Naive thymus-derived CD4-positive, alpha-beta T cell (primary cell): ENCODE data around the gene INTS1. TPM values are rescaled to one million over a fixed set of nuclear protein-coding genes. Genes with fewer than 3 reads are reported as not detected.

Source experiments
- ATAC-seq: fragments of 150-1000 bp; cut with Tn5 transposase; 2 replicates; pipeline ENCODE4 v1.10.0; 2021; ENCODE audit warnings: mild to moderate bottlenecking, moderate library complexity
- CTCF ChIA-PET: fragments of 350-600 bp; sonication (Branson Sonifier 250); formaldehyde crosslinking; loops from one replicate; lab custom pipeline; 2021; ENCODE audit warnings: antibody characterized with exemption; lab: Charles Lee
- POLR2A ChIA-PET: fragments of 350-600 bp; sonication (Branson Sonifier 250); formaldehyde crosslinking; loops from one replicate; lab custom pipeline; 2021; ENCODE audit warnings: antibody characterized with exemption, inconsistent platforms; lab: Charles Lee
- DNase-seq, 9 donors: peaks; one replicate each; pipeline versions ENCODE4 v3.0.0 to v3.0.0-alpha.2; 2020 to 2022; ENCODE audit warnings: mixed read lengths in 1 of 9
- H3K27ac ChIP-seq: one replicate; pipeline ENCODE4 v1.7.0; 2013; ENCODE audit warnings: mild to moderate bottlenecking, low read depth, low read length, moderate library complexity
- H3K27me3 ChIP-seq, 2 donors: one replicate each; pipeline ENCODE4 v1.7.0; 2013; ENCODE audit warnings: low read length in 2 of 2, mild to moderate bottlenecking in 2 of 2, moderate library complexity in 2 of 2; ENCODE audit not compliant: control insufficient read depth in 2 of 2, insufficient read depth in 2 of 2
- H3K36me3 ChIP-seq, 3 experiments: 1 replicate in 2 of 3; 2 replicates in 1 of 3; pipeline ENCODE4 v1.7.0; 2013; ENCODE audit warnings: low read length in 3 of 3, mild to moderate bottlenecking in 3 of 3, moderate library complexity in 1 of 3; ENCODE audit not compliant: insufficient read depth in 3 of 3, control insufficient read depth in 2 of 3
- H3K4me1 ChIP-seq, 2 donors: one replicate each; pipeline ENCODE4 v1.7.0; 2013; ENCODE audit warnings: low read length in 2 of 2, mild to moderate bottlenecking in 2 of 2, moderate library complexity in 1 of 2; ENCODE audit not compliant: control insufficient read depth in 2 of 2, insufficient read depth in 2 of 2
- H3K4me3 ChIP-seq: 2 replicates; pipeline ENCODE4 v1.7.0; 2013; ENCODE audit warnings: mild to moderate bottlenecking, low read length
- H3K9me3 ChIP-seq, 3 experiments: 1 replicate in 2 of 3; 2 replicates in 1 of 3; pipeline ENCODE4 v1.7.0; 2013; ENCODE audit warnings: low read length in 3 of 3; ENCODE audit not compliant: control insufficient read depth in 2 of 3
- H3K27ac Mint-ChIP-seq, 9 donors: one replicate each; pipeline ENCODE4 v1.8.0; 2020 to 2022; ENCODE audit warnings: mixed read lengths in 9 of 9, mild to moderate bottlenecking in 8 of 9, moderate library complexity in 5 of 9, inconsistent platforms in 2 of 9
- H3K27me3 Mint-ChIP-seq, 5 donors: one replicate each; pipeline ENCODE4 v1.8.0; 2021 to 2022; ENCODE audit warnings: mixed read lengths in 5 of 5, mild to moderate bottlenecking in 1 of 5
- H3K36me3 Mint-ChIP-seq, 5 donors: one replicate each; pipeline ENCODE4 v1.8.0; 2020 to 2022; ENCODE audit warnings: mixed read lengths in 5 of 5, mild to moderate bottlenecking in 3 of 5, inconsistent platforms in 1 of 5
- H3K4me1 Mint-ChIP-seq, 7 donors: one replicate each; pipeline ENCODE4 v1.8.0; 2020 to 2022; ENCODE audit warnings: mixed read lengths in 7 of 7, mild to moderate bottlenecking in 3 of 7, inconsistent platforms in 1 of 7
- H3K4me3 Mint-ChIP-seq, 10 donors: one replicate each; pipeline ENCODE4 v1.8.0; 2020 to 2022; ENCODE audit warnings: mild to moderate bottlenecking in 10 of 10, mixed read lengths in 10 of 10, moderate library complexity in 6 of 10, inconsistent platforms in 2 of 10
- H3K9me3 Mint-ChIP-seq, 11 donors: one replicate each; pipeline ENCODE4 v1.8.0; 2020 to 2022; ENCODE audit warnings: mixed read lengths in 11 of 11, mild to moderate bottlenecking in 4 of 11, inconsistent platforms in 1 of 11, moderate library complexity in 1 of 11
- intact Hi-C, 2 donors: fragments of 100-400 bp; cut with micrococcal nuclease; formaldehyde crosslinking; loops; one replicate each; pipeline ENCODE4 v1.15.1; 2023
- polyA plus RNA-seq, 2 donors: library from polyadenylated mRNA; unstranded; fragments of 300-500 nt; fragmentation: Illumina TruSeq; gene quantifications; one replicate each; pipeline ENCODE4 v1.2.3, GENCODE V29; 2021
- total RNA-seq, 6 experiments: library from RNA in 5 of 6; stranded (reverse) in 5 of 6; gene quantifications; 1 replicate in 5 of 6; 2 replicates in 1 of 6; pipeline ENCODE4 v1.2.3 and lab custom pipeline; 2021 to 2026

Gene INTS1
- total and polyA plus RNA-seq, 7 experiments from 2014 or later, result 15.1 to 157 (median 103) TPM

DNA sequence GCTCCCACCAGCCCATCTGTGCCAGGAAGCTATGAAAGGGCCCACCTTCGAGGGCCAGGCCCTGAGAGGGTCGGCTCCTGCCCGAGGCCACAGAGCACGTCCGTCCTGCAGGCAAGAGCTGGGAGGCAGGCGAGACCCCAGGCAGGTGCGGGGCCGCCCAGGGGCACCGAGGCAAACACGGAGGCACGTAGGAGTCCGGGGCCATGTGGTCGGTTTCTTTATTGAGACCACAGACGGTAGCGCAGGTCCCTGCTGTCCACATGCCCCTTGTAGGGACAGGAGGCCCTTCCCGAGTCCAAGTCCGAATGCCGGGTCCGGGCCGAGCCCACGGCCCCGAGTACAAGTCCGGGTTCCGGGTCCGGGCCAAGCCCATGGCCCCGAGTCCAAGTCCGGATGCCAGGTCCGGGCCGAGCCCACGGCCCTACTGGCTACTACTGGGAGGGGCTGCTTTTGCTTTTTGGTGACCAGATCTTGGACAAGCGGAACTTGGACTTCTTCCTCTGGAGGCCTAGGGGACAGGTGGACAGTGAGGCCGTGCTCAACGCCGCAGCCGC, 69.9 kb downstream of the INTS1 start:
- Mint-ChIP-seq H3K27ac (no peak overlapping the region), H3K4me1 (peaks cover 2 to 8% (median 4%) of the 10 kb centered on the region in 7 donors), H3K9me3 (peaks cover 0 to 1% (median 0%) of the 10 kb centered on the region in 11 donors), H3K27me3 (peaks cover 0 to 6% (median 4%) of the 10 kb centered on the region in 5 donors), H3K36me3 (no peaks in the 10 kb centered on the region), H3K4me3 (no peak overlapping the region)
- ChIA-PET CTCF (interaction anchor here (1.0 kb wide), 1 partner anchor 241 kb away, joined by 3 read pairs; no protein-coding TSS in a partner anchor), POLR2A (no interaction called here)
- no peaks in the 10 kb centered on the region for H3K36me3 ChIP-seq
- H3K4me1 ChIP-seq, result no peaks in the 10 kb centered on the region
- H3K27me3 ChIP-seq, result no peaks in the 10 kb centered on the region
- no peak overlapping the region for H3K4me3 ChIP-seq
- intact Hi-C loops, result no loop called here
- H3K9me3 ChIP-seq, result no peaks in the 10 kb centered on the region
- H3K27ac ChIP-seq, result no peak overlapping the region
- ATAC-seq (no peak), DNase-seq (no peak)

DNA sequence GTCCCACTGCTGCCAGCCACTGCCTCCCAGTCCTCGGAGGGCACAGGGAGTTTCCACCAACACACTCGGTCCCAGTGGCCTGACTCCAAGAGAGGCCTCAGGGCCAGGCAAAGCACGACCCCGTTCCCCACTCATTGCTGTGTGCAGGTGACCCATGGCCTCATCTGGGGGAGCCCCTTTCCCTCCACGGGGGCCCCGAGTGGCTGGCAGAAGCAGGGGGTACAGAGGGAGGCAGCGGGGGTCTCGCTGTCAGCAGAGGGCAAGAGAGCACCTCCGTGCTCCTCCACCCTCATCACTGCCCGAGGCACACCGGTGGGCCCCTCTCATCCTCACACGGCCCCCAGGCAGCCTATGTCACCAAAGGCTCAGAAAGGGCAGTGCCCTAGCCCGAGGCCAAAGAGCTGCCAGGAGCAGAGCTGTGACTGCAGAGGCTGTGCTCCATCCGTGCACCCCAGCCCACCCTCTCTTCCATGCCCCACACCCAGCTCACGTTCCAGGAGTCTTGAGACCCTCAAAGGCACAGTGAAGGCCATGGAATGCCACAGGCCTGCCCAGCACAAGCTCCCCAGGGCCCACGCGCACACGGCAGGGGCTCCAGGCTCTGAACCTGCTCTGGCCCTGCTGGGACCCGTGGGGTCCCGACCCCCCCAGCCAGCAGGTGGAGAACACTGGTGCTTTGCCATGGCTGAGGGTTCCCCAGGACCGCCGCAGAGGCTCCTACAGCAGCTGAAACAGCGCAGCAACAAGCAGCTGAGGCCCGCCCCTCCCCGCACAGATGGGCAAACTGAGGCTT, 70.9 kb downstream of the INTS1 start:
- Histone ChIP-seq H3K36me3 (no peaks in the 10 kb centered on the region), H3K27ac (no peak overlapping the region), H3K4me3 (no peak overlapping the region), H3K4me1 (no peaks in the 10 kb centered on the region), H3K27me3 (no peaks in the 10 kb centered on the region), H3K9me3 (no peaks in the 10 kb centered on the region)
- Mint-ChIP-seq H3K9me3 (no peaks in the 10 kb centered on the region), H3K27me3 (peaks cover 0 to 6% (median 4%) of the 10 kb centered on the region in 5 donors), H3K4me1 (peaks cover 2 to 8% (median 4%) of the 10 kb centered on the region in 7 donors), H3K27ac (no peak overlapping the region), H3K4me3 (no peak overlapping the region), H3K36me3 (no peaks in the 10 kb centered on the region)
- ChIA-PET CTCF (interaction anchor here (1.0 to 2.5 kb wide), 5 partner anchors 15 to 1284 kb away, joined by 3 to 8 read pairs (median 5); no protein-coding TSS in a partner anchor), POLR2A (no interaction called here)
- ATAC-seq (no peak), DNase-seq (no peak)
- intact Hi-C loops, result loop anchor here in 1 of 2 donors (2.0 kb wide), 2 partner anchors 17 to 241 kb away; no protein-coding TSS in a partner anchor

DNA sequence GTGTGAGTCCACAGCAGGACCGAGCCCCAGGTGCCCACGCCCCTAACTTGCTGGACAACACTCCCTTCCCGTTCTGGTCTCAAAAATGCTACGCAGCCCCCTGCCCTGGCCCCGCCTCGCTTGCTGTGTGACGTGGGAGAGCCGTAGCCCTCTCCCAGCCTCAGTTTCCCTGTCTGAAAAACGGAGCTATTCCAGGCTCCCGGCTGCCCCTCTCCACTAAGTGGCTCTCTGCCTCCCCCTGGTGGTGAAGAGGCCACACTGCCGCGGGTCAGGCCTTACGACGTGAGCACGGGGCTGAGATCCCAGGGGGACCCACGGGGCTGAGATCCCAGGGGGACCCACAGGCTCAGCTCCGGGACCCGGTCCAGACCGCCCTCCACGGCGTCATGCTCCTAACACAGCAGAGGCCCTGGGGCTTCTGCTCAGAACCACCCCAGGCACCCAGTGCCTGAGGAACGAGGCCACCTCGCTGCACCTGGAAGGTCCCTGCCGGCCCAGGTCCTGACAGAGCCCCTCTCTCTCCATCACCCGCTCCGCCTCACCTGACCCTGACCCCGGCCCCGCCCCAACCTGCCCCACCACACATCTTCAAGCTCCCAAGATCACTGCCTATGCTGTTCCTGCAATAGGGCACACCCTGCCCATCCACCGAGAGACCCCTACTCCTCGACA, 71.6 kb downstream of the INTS1 start:
- H3K9me3 Mint-ChIP-seq, result no peaks in the 10 kb centered on the region
- peak overlapping the region in 1 of 10 donors; percentile 8 for H3K4me3 Mint-ChIP-seq
- H3K9me3 ChIP-seq, result no peaks in the 10 kb centered on the region
- no peaks in the 10 kb centered on the region for H3K36me3 Mint-ChIP-seq
- H3K4me1 Mint-ChIP-seq, result peaks cover 2 to 8% (median 4%) of the 10 kb centered on the region in 7 donors
- CTCF ChIA-PET, result interaction anchor here (0.6 to 2.5 kb wide), 5 partner anchors 14 to 1285 kb away, joined by 3 to 8 read pairs (median 5); no protein-coding TSS in a partner anchor
- no peaks in the 10 kb centered on the region for H3K4me1 ChIP-seq
- peaks cover 0 to 6% (median 4%) of the 10 kb centered on the region in 5 donors for H3K27me3 Mint-ChIP-seq
- H3K36me3 ChIP-seq, result no peaks in the 10 kb centered on the region
- no peak overlapping the region for H3K4me3 ChIP-seq
- ATAC-seq, result peak; percentile 87
- H3K27ac ChIP-seq, result no peak overlapping the region
- peak; percentile 51 to 85 (median 70) for DNase-seq
- no peaks in the 10 kb centered on the region for H3K27me3 ChIP-seq
- peak overlapping the region in 3 of 9 donors; percentile 26 to 64 (median 61) for H3K27ac Mint-ChIP-seq
- intact Hi-C loops, result loop anchor here (1.0 to 2.0 kb wide), 5 partner anchors 15 to 240 kb away; no protein-coding TSS in a partner anchor
- POLR2A ChIA-PET, result no interaction called here

DNA sequence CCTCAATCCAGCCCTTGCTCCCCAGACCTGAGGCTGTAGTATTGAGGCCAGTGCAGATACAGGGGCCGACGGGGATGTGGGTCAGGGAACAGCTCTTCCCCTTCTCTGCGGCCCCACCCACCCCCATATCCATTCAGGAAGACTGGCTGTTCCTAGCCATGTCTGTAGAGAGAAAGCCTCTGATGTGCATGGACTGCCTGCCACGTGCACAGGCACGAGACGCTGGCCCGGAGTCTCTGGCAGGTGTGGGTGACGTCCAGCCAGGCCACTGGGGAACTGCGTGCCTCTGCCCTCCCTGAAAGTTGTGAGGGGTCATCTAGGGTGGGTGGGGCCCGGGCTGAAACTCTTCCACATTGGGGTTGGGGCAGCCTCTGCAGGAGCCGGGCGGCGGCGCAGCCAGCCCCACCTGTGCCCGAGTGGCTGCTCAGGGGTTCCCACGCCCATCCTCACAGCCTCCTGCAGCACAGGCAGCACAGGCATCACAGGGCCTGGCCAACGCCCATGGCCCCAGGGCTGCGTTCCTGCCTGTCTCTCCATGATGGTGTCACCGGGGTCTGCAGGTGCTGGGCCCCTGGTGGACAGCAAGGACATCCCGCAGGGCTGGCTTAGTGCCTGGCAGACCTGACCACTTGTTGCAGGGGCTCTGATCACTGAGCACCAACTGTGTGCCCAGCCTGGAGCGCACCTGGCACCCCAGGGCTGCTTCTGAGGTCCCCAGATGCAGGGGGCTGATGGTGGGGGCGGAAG, 72.4 kb downstream of the INTS1 start:
- no peak for ATAC-seq
- intact Hi-C loops, result loop anchor here (1.0 to 2.0 kb wide), 5 partner anchors 15 to 239 kb away; no protein-coding TSS in a partner anchor
- Histone ChIP-seq H3K4me1 (no peaks in the 10 kb centered on the region), H3K9me3 (no peaks in the 10 kb centered on the region), H3K36me3 (no peaks in the 10 kb centered on the region), H3K27me3 (no peaks in the 10 kb centered on the region), H3K27ac (no peak overlapping the region), H3K4me3 (no peak overlapping the region)
- no peak for DNase-seq
- H3K36me3 Mint-ChIP-seq, result no peaks in the 10 kb centered on the region
- H3K4me3 Mint-ChIP-seq, result no peak overlapping the region
- CTCF ChIA-PET, result interaction anchor here (0.6 to 2.5 kb wide), 6 partner anchors 13 to 916 kb away, joined by 3 to 8 read pairs (median 4); no protein-coding TSS in a partner anchor
- POLR2A ChIA-PET, result no interaction called here
- peaks cover 0 to 6% (median 4%) of the 10 kb centered on the region in 5 donors for H3K27me3 Mint-ChIP-seq
- H3K4me1 Mint-ChIP-seq, result peaks cover 2 to 8% (median 4%) of the 10 kb centered on the region in 7 donors
- peak overlapping the region in 2 of 9 donors; percentile 26 to 64 for H3K27ac Mint-ChIP-seq
- H3K9me3 Mint-ChIP-seq, result no peaks in the 10 kb centered on the region

DNA sequence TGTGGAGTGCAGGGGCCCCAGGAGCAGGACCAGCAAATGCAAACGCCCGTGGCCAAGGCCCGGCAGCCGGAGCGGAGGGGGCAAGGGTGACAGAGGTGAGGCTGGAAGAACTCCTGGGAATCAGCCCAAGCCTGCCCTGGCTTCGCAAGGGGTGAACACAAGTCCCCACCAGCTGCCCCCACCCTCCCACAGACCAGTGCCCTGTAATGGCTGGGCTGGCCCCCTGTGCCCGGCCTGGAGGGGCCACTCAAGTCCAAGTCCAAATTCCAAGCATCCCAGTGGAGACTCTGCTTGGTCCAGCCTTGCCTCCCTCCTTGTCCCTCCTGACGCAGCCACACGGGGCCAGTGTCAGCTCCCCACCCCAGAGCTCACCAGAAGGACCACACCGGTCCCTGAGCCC, 73.0 kb downstream of the INTS1 start:
- peaks cover 2 to 8% (median 4%) of the 10 kb centered on the region in 7 donors for H3K4me1 Mint-ChIP-seq
- no peaks in the 10 kb centered on the region for H3K27me3 ChIP-seq
- H3K36me3 Mint-ChIP-seq, result no peaks in the 10 kb centered on the region
- H3K9me3 Mint-ChIP-seq, result no peaks in the 10 kb centered on the region
- peaks cover 0 to 6% (median 4%) of the 10 kb centered on the region in 5 donors for H3K27me3 Mint-ChIP-seq
- no peak overlapping the region for H3K4me3 Mint-ChIP-seq
- no peak overlapping the region for H3K4me3 ChIP-seq
- DNase-seq (no peak), ATAC-seq (no peak)
- H3K4me1 ChIP-seq, result no peaks in the 10 kb centered on the region
- no peaks in the 10 kb centered on the region for H3K9me3 ChIP-seq
- no peak overlapping the region for H3K27ac Mint-ChIP-seq
- CTCF ChIA-PET, result interaction anchor here (0.6 to 2.5 kb wide), 4 partner anchors 13 to 916 kb away, joined by 3 to 7 read pairs (median 4); no protein-coding TSS in a partner anchor
- POLR2A ChIA-PET, result no interaction called here
- H3K27ac ChIP-seq, result no peak overlapping the region
- H3K36me3 ChIP-seq, result no peaks in the 10 kb centered on the region
- intact Hi-C loops, result no loop called here
